GM23338 (cell line): ENCODE data around the gene RTEL1. TPM values are rescaled to one million over a fixed set of nuclear protein-coding genes. Genes with fewer than 3 reads are reported as not detected.

Source experiments
- ATAC-seq: fragments of 200-7000 bp; cut with Tn5 transposase; 3 replicates; pipeline ENCODE4 v1.9.1; 2020
- DNase-seq: peaks from one replicate; pipeline ENCODE4 v3.0.0-alpha.2; 2015; ENCODE audit warnings: low spot score
- H2AFZ ChIP-seq: fragments of 200-600 bp; sonication (generic); 2 replicates; pipeline ENCODE4 v1.8.0; 2016; ENCODE audit warnings: antibody characterized with exemption, mild to moderate bottlenecking, moderate library complexity
- H3F3A ChIP-seq: fragments of 200-600 bp; sonication (generic); replicated peaks from 2 replicates; pipeline ENCODE4 v1.8.0; 2017; ENCODE audit warnings: antibody characterized with exemption, mixed run types, low read depth
- H3K27ac ChIP-seq: fragments of 200-600 bp; sonication (generic); 2 replicates; pipeline ENCODE4 v1.6.1; 2016; ENCODE audit warnings: low read depth
- H3K27me3 ChIP-seq: fragments of 200-600 bp; sonication (generic); 2 replicates; pipeline ENCODE4 v1.8.0; 2016; ENCODE audit warnings: mild to moderate bottlenecking, mixed run types, moderate library complexity; ENCODE audit not compliant: insufficient read depth
- H3K36me3 ChIP-seq: fragments of 200-600 bp; sonication (generic); 2 replicates; pipeline ENCODE4 v1.8.0; 2016; ENCODE audit warnings: mild to moderate bottlenecking; ENCODE audit not compliant: insufficient read depth
- H3K4me1 ChIP-seq: fragments of 200-600 bp; sonication (generic); 2 replicates; pipeline ENCODE4 v1.8.0; 2016; ENCODE audit warnings: mild to moderate bottlenecking, moderate library complexity; ENCODE audit not compliant: insufficient read depth
- H3K4me2 ChIP-seq: fragments of 200-600 bp; sonication (generic); 2 replicates; pipeline ENCODE4 v1.7.1; 2017; ENCODE audit warnings: mixed run types
- H3K4me3 ChIP-seq: fragments of 200-600 bp; sonication (generic); 2 replicates; pipeline ENCODE4 v1.6.1; 2016; ENCODE audit warnings: mixed run types
- H3K79me2 ChIP-seq: fragments of 200-600 bp; sonication (generic); replicated peaks from 2 replicates; pipeline ENCODE4 v1.8.0; 2017; ENCODE audit warnings: mild to moderate bottlenecking; ENCODE audit not compliant: insufficient read depth
- H3K9me2 ChIP-seq: fragments of 200-600 bp; sonication (generic); 2 replicates; pipeline ENCODE4 v1.8.0; 2017; ENCODE audit not compliant: insufficient read depth
- H4K20me1 ChIP-seq: fragments of 200-600 bp; sonication (generic); replicated peaks from 2 replicates; pipeline ENCODE4 v1.8.0; 2017; ENCODE audit warnings: mild to moderate bottlenecking; ENCODE audit not compliant: insufficient read depth
- H3K27ac Mint-ChIP-seq: 2 replicates; pipeline ENCODE4 v1.8.0; 2020; ENCODE audit warnings: inconsistent platforms, mild to moderate bottlenecking, moderate library complexity, mixed read lengths
- H3K27me3 Mint-ChIP-seq: 3 replicates; pipeline ENCODE4 v1.8.0; 2022; ENCODE audit warnings: low read depth, mild to moderate bottlenecking, moderate library complexity, mixed read lengths, inconsistent platforms; ENCODE audit not compliant: insufficient read depth, poor library complexity
- H3K36me3 Mint-ChIP-seq: 3 replicates; pipeline ENCODE4 v1.8.0; 2021; ENCODE audit warnings: low read depth, mild to moderate bottlenecking, inconsistent platforms, moderate library complexity, mixed read lengths
- H3K4me1 Mint-ChIP-seq: 3 replicates; pipeline ENCODE4 v1.8.0; 2020; ENCODE audit warnings: mild to moderate bottlenecking, inconsistent platforms, mixed read lengths
- H3K4me3 Mint-ChIP-seq: 3 replicates; pipeline ENCODE4 v1.8.0; 2021; ENCODE audit warnings: moderate library complexity, mild to moderate bottlenecking, inconsistent platforms, mixed read lengths
- H3K9me3 Mint-ChIP-seq: 3 replicates; pipeline ENCODE4 v1.8.0; 2020; ENCODE audit warnings: moderate library complexity, mild to moderate bottlenecking, inconsistent platforms, mixed read lengths
- CTCF ChIP-seq, 2 experiments: fragments of 200-600 bp in 1 of 2; sonication (generic) in 1 of 2; conservative IDR thresholded peaks; 2 replicates each; pipeline versions ENCODE4 v1.5.1 to v1.6.1; 2016 to 2017; ENCODE audit warnings: antibody characterized with exemption in 2 of 2, low read depth in 2 of 2, mild to moderate bottlenecking in 2 of 2, moderate library complexity in 1 of 2
- EZH2 ChIP-seq: fragments of 200-600 bp; sonication (generic); IDR thresholded peaks from one replicate; pipeline ENCODE4 v1.8.0; 2017; ENCODE audit warnings: antibody characterized with exemption, mild to moderate bottlenecking, low read depth; ENCODE audit not compliant: unreplicated experiment
- EZH2phosphoT487 ChIP-seq: fragments of 200-600 bp; sonication (generic); IDR thresholded peaks from one replicate; pipeline ENCODE4 v1.8.1; 2018; ENCODE audit warnings: antibody characterized with exemption; ENCODE audit not compliant: unreplicated experiment
- NANOG ChIP-seq: IDR thresholded peaks from 2 replicates; pipeline ENCODE4 v1.6.1; 2016; ENCODE audit warnings: antibody characterized with exemption, borderline replicate concordance
- POLR2AphosphoS5 ChIP-seq: IDR thresholded peaks from 2 replicates; pipeline ENCODE4 v1.6.1; 2016; ENCODE audit warnings: antibody characterized with exemption, low read depth
- STAT1 ChIP-seq: IDR thresholded peaks from one replicate; pipeline ENCODE4 v1.6.1; 2016; ENCODE audit warnings: antibody characterized with exemption; ENCODE audit not compliant: unreplicated experiment
- ZNF114 ChIP-seq: fragments of 250-450 bp; sonication (Bioruptor Pico); IDR thresholded peaks from 2 replicates; pipeline ENCODE4 v1.5.0; 2020; ENCODE audit warnings: mild to moderate bottlenecking, moderate library complexity
- ZNF462 ChIP-seq: fragments of 250-450 bp; sonication (Bioruptor Pico); IDR thresholded peaks from 2 replicates; pipeline ENCODE4 v1.5.0; 2020; ENCODE audit warnings: mild to moderate bottlenecking, moderate library complexity
- polyA plus RNA-seq: library from polyadenylated mRNA; unstranded; fragments of >200 nt; fragmentation: Nextera tagmentation; extraction: Ambion mirVana; gene quantifications from 2 replicates; pipeline ENCODE4 v1.2.1, GENCODE V29; 2016
- total RNA-seq: library from RNA; depleted of rRNA; stranded (reverse); fragments of >200 nt; shearing (Covaris generic); gene quantifications from 2 replicates; pipeline ENCODE4 v1.2.3, GENCODE V29; 2014

RTEL1 gene
- total and polyA plus RNA-seq, 2 experiments from 2014 or later, result 14.2 to 34.5 TPM

GRCh38 chr20:63699466-63700198, 41.5 kb downstream of the RTEL1 start:
- TF ChIP-seq EZH2 (no peak), POLR2AphosphoS5 (peak; percentile 1; the same call in 1 of the 2 replicates), EZH2phosphoT487 (no peak), STAT1 (no peak), ZNF462 (CRISPR knock-in tag) (no peak), NANOG (no peak), CTCF (conservative IDR thresholded peaks at IDR 0.05; ENCODE audit: low read depth in 2 of 2) (no peak), ZNF114 (no peak)
- Histone ChIP-seq H4K20me1 (no peaks in the 10 kb centered on the region), H3K4me2 (no peak overlapping the region), H3K36me3 (no peaks in the 10 kb centered on the region), H3K4me3 (no peak overlapping the region), H3K9me2 (no peaks in the 10 kb centered on the region), H3K79me2 (no peaks in the 10 kb centered on the region), H3K27me3 (no peaks in the 10 kb centered on the region), H3F3A (peaks cover 4% of the 10 kb centered on the region; the same call in 1 of the 2 replicates), H2AFZ (no peak overlapping the region), H3K27ac (no peak overlapping the region), H3K4me1 (no peaks in the 10 kb centered on the region)
- peaks cover 3% of the 10 kb centered on the region; the same call in 2 of the 3 replicates for H3K4me1 Mint-ChIP-seq
- peaks cover 3% of the 10 kb centered on the region; the same call in 2 of the 3 replicates for H3K36me3 Mint-ChIP-seq
- ATAC-seq (no peak), DNase-seq (no peak)
- H3K4me3 Mint-ChIP-seq, result no peak overlapping the region
- H3K27ac Mint-ChIP-seq, result no peak overlapping the region
- peaks cover 15% of the 10 kb centered on the region for H3K27me3 Mint-ChIP-seq
- no peaks in the 10 kb centered on the region for H3K9me3 Mint-ChIP-seq
